ENCODE results near the gene ANXA2R. TPM values are rescaled to one million over a fixed set of nuclear protein-coding genes. Genes with fewer than 3 reads are reported as not detected.
A peak's percentile ranks its signal among the peaks of the same experiment; 100 is the strongest.
"Not testable (repeated sequence)": the region's sequence is repeated elsewhere in the genome, so short reads cannot be mapped to it uniquely, and the experiment has no call there.

The ANXA2R gene
- total RNA-seq, 1 experiment from 2014 or later: 2.6 TPM

- no peak for DNase-seq (ENCODE audit: low read depth)
Observed at GRCh38 chr5:43036409-43036808, 3.7 kb downstream of the ANXA2R start.

GRCh38 chr5:43034591-43034968, 5.5 kb downstream of the ANXA2R start:
- DNase-seq (ENCODE audit: low read depth): no peak

DNA sequence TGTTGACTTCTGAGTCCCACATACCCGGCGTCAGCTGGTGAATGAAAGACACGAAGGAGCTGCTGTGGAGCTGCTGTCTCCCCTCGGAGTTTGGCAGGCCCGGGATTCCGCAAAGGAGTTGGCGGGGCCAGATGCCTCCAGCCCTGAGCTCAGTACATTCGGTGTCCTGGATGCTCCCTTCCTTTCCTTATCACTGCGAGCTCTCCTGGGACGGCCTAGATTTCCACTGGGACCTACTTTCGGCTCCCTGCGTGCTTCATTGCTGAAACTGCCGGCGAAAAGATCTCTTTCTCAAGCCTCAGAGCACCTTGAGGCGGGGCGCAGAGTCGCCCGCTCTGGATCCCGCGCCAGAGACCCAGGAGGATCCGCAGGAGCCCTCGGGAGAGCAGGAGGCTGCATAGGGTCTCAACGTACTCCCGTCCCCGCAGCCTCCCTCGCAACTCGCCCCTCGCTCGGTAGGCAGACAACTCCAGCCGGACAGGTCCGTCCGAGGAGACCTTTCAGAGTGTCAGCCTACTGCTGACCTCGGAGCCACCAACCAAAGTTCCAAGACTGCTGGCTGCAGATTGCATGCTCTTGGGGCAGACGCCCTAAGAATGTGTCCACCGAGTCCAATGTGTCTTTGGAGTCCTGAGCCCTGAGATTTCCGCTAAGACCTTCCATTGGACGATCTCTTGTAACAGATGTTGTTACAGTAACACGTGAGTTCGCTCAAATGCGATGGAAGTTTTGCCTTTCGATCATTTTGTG, 6.1 kb downstream of the ANXA2R start:
- no peak for DNase-seq (ENCODE audit: low read depth)

GRCh38 chr5:43027054-43027785, 12.9 kb downstream of the ANXA2R start:
- DNase-seq (ENCODE audit: low read depth): no peak

GRCh38 chr5:43025184-43025950, 14.8 kb downstream of the ANXA2R start:
- not testable (repeated sequence) for DNase-seq (ENCODE audit: low read depth)

- no peak for DNase-seq (ENCODE audit: low read depth)
Observed at GRCh38 chr5:43024217-43024616, 15.9 kb downstream of the ANXA2R start.

DNA sequence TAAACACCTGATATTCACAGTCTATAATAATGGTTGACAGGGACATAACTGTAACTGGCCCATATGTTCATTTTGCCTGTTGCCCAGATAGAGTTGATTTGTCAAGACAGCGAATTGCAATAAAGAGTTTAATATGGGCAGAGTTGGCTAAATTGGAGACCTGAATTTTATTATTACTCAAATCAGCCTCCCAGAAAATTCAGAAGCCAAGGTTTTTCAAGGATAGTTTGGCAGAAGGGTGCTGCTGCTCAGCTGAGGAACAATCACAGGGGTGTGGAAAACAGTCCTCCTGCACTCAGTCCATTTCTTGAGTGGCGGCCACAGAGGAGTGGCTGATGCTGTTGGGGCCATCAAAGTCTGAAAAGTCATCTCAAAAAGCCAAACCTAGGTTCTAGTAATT, 19.0 kb downstream of the ANXA2R start:
- DNase-seq (ENCODE audit: low read depth): no peak

DNA sequence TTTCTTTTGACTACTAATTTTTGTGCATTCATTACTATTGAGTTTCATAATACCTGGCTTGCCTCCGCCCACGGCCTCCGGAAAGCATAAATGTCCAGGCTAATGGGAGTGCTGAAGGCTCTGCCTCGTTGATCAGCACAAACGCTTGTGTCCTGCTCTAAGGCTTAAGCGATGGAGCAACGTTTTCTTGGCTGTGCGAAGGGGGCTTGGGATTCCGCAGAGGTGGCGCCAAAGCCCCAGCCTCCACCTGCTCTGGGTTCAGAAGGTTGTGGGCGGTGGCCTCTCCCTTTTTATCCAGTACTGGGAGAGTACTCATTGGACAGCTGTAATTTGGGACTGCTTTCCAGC, 19.7 kb downstream of the ANXA2R start:
- no peak for DNase-seq (ENCODE audit: low read depth)

DNA sequence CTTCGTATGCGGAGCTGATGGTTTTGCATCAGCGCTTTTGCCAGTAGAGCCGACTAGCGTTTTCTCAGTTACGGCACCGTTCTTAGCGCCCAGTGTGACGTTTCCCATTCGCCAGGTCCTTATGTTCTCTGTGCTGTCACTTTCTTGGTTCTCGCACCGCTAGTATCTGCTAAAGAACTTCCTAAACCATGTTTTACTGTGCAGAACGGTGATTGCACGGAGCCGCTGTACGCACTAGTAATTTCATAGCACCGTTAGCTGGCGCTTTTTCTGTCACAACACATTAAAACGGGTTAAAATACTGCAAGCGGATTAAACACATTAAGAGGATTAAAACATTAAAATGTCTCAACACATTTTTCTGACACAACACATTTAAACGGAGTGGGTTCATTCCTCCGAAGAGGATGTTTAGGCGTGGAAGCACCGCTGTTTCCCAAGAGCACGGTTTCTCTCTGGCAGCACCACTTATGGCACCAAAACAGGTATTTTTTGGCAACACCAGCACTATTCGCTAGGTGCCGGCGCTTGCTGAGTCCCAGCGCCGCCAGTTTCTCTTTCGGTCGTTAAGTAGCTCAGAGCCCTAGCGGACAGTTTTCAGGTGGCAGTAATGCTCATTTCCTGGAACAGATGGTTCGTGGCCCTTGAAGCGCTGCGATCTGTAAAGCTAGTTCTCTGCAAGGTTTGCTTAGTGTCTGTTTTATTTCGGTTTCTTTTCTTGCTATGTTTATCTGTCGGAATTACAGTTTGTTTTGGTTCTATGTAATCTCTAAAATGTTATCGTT, 20.3 kb downstream of the ANXA2R start:
- DNase-seq (ENCODE audit: low read depth): peak; percentile 84

DNA sequence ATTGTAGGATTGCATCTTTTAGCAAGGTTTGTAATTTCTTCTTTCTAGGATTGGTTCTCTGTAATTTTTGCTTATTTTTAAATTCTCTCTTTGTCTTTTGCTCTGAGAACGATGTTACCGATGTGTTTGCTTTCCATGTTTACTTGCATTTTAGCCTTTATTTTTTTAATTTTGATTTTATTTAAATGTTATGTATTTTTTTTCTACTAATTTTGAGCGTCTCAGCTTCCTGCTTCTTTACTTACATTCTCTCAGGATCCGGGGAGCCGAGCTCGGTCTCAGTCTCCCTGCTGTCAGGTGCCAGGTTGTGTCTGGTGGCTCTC, 20.9 kb downstream of the ANXA2R start:
- DNase-seq (ENCODE audit: low read depth): no peak

GRCh38 chr5:43017428-43017815, 22.7 kb downstream of the ANXA2R start:
- DNase-seq (ENCODE audit: low read depth): peak; percentile 40

DNA sequence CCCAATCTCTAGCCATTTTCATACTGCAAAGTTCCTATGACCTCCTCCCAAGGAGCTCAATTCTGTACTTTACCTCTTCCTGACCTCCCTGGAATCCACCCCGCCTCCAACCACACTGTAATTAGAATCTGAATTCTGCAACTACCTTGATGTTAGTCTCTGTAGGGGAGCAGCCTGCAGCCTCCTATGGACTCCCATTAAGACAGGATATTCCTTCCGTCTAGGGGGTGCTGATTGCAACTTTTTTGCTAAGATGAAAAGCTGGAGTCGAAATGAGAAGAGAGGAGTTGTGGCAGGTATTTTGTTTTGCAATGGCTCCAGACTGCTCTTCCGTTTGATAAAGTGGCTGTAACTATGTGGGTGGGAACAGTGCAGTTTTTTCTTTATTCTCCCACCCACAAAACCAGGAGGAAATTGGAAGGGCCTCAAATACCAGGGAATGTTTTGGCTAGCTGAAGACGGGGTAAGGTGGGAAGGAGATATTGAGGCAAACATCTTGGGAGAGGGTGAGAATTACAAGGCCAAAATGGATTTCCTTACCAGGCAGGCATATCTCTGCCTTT, 23.8 kb downstream of the ANXA2R start:
- DNase-seq (ENCODE audit: low read depth): no peak

DNA sequence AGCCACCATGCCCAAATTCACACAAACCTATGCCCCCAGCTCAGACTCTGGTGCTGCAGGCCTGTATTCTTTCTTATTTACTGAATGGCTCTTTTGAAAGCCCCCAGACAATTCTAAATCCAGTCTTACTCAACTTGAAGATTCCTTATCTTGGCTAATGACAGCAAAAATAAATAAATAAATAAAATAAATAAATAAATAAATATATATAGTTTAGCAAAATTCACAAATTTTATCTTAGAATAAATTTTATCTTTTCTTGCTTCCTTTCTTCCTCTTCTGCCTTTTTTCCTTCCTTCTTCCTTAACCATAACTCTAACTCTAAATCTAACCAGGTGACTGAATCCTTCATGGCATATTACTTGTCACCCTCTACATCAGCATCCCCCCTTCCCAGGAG, 25.6 kb downstream of the ANXA2R start:
- no peak for DNase-seq (ENCODE audit: low read depth)

GRCh38 chr5:43010935-43011315, 29.2 kb downstream of the ANXA2R start:
- DNase-seq (ENCODE audit: low read depth): no peak

GRCh38 chr5:43008363-43009153, 31.6 kb downstream of the ANXA2R start:
- DNase-seq (ENCODE audit: low read depth): peak; percentile 94

GRCh38 chr5:43007911-43008362, 32.2 kb downstream of the ANXA2R start:
- peak; percentile 78 for DNase-seq (ENCODE audit: low read depth)

- DNase-seq (ENCODE audit: low read depth): peak; percentile 81
Observed at GRCh38 chr5:43007246-43007910, 32.7 kb downstream of the ANXA2R start.

DNA sequence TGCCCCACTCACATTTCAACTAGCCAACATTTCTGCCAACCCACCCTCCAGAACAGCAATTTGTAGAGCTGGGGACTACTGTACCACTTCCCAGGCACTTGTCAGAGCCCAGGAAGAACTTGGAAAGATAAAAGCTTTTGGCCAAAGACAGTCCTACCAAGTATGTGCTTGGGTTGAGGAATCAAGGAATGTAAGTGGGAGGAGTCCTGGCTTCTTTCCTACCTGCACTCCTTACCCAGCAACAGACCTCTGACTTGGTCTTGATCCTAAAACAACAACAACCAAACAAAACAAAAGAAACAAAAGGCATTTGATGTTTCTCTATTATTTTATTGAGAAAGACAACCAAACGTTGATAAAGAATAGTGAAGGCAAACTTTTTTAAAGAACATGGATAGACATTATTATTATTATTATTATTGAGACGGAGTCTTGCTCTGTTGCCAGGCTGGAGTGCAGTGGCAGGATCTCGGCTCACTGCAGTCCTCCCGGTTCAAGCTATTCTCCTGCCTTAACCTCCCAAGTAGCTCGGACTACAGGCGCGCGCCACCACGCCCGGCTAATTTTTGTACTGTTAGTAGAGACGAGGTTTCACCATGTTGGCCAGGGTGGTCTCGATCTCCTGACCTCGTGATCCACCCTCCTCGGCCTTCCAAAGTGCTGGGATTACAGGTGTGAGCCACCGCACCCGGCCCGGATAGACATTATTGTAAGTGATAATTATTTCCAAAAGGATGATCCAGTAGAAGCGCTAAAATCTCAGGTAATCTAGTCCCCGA, 33.5 kb downstream of the ANXA2R start:
- no peak for DNase-seq (ENCODE audit: low read depth)

- DNase-seq (ENCODE audit: low read depth): no peak
Observed at GRCh38 chr5:43005031-43005430, 35.1 kb downstream of the ANXA2R start.

GRCh38 chr5:43001748-43002147, 38.4 kb downstream of the ANXA2R start:
- DNase-seq (ENCODE audit: low read depth): no peak

Data from RPMI7951 (cell line).